Astrocyte of the cerebellum (primary cell): Measurements from ENCODE around the gene C11orf24.

Source experiments
- DNase-seq: peaks from one replicate; pipeline ENCODE4 v3.0.0-alpha.2; 2011; ENCODE audit warnings: low read depth
- H3K4me3 ChIP-seq: 2 replicates; pipeline ENCODE4 v1.5.1; 2011; ENCODE audit warnings: mild to moderate bottlenecking, low read depth, low read length, moderate library complexity
- CTCF ChIP-seq: IDR thresholded peaks from 2 replicates; pipeline ENCODE4 v1.5.1; 2012; ENCODE audit warnings: low read length, low read depth, moderate library complexity, mild to moderate bottlenecking; ENCODE audit errors: missing control alignments
- in situ Hi-C: cut with HindIII; loops from 2 replicates; pipeline ENCODE4 v1.10.0; 2017; ENCODE audit warnings: low sequenced_read_pairs

Gene C11orf24

GRCh38 chr11:68298659-68299516 is 27.1 kb upstream of the C11orf24 start:
- no peak overlapping the region for H3K4me3 ChIP-seq
- no peak for DNase-seq
- in situ Hi-C loops = no loop called here
- no peak for TF ChIP-seq CTCF

- no peak overlapping the region for H3K4me3 ChIP-seq
Observed at GRCh38 chr11:68297812-68298658, 26.3 kb upstream of the C11orf24 start.

GRCh38 chr11:68297494-68297811 is 25.7 kb upstream of the C11orf24 start:
- no peak overlapping the region for H3K4me3 ChIP-seq
- in situ Hi-C loops = no loop called here
- no peak for TF ChIP-seq CTCF
- no peak for DNase-seq

More at GRCh38 chr11:68297812-68298658, 26.3 kb upstream of the C11orf24 start:
- in situ Hi-C loops = no loop called here
- peak; percentile 96 for TF ChIP-seq CTCF
- DNase-seq = peak; percentile 23

GRCh38 chr11:68297052-68297378 is 25.2 kb upstream of the C11orf24 start:
- no peak for DNase-seq
- no peak overlapping the region for H3K4me3 ChIP-seq
- TF ChIP-seq CTCF = no peak
- in situ Hi-C loops = no loop called here

- no peak overlapping the region for H3K4me3 ChIP-seq
- no peak for DNase-seq
- TF ChIP-seq CTCF = no peak
- in situ Hi-C loops = no loop called here
Observed at GRCh38 chr11:68296344-68297051, 24.7 kb upstream of the C11orf24 start.

- no peak overlapping the region for H3K4me3 ChIP-seq
- no peak for DNase-seq
- in situ Hi-C loops = no loop called here
- no peak for TF ChIP-seq CTCF
Observed at GRCh38 chr11:68295940-68296339, 24.2 kb upstream of the C11orf24 start.
